Lower leg skin (tissue), 4 donors: ENCODE results near the gene TUG1. TPM values are rescaled to one million over a fixed set of nuclear protein-coding genes. Genes with fewer than 3 reads are reported as not detected.
A peak's percentile ranks its signal among the peaks of the same experiment; 100 is the strongest.

Source experiments
- DNase-seq, 2 donors: peaks; one replicate each; pipeline ENCODE4 v3.0.0-alpha.2; 2019; ENCODE audit warnings: low spot score in 2 of 2
- H3K4me3 ChIP-seq: fragments of 200-600 bp; sonication (generic); 2 replicates; pipeline ENCODE4 v1.5.1; 2017; ENCODE audit warnings: mild to moderate bottlenecking, low read depth; ENCODE audit not compliant: poor library complexity, severe bottlenecking
- CTCF ChIP-seq, 3 donors: fragments of 450-650 bp; IDR thresholded peaks; one replicate each; pipeline ENCODE4 v1.5.1; 2016; ENCODE audit warnings: antibody characterized with exemption in 3 of 3, mild to moderate bottlenecking in 3 of 3, moderate library complexity in 2 of 3
- POLR2A ChIP-seq, 2 donors: fragments of 450-650 bp; IDR thresholded peaks; one replicate each; pipeline ENCODE4 v1.6.1; 2016 to 2017; ENCODE audit warnings: antibody characterized with exemption in 2 of 2, mild to moderate bottlenecking in 1 of 2, moderate library complexity in 1 of 2
- WGBS, 2 donors: methylation state at CpG; one replicate each; pipeline ENCODE4 v1.1.5; 2018; 5-methylcytosine and 5-hydroxymethylcytosine counted together
- intact Hi-C: fragments of 100-400 bp; cut with DNase I; formaldehyde crosslinking; loops from one replicate; pipeline ENCODE4 v1.15.0; 2023; ENCODE audit warnings: low total_unique reads
- total RNA-seq, 4 donors: library from RNA; depleted of rRNA; stranded (reverse); fragments of >200 nt; gene quantifications; one replicate each; pipeline ENCODE4 v1.1.0, GENCODE V29; 2016

TUG1 gene
- total RNA-seq, 4 donors from 2014 or later, result 43.8 to 63.0 (median 50.9) TPM

GRCh38 chr22:30923168-30923900 lies 45.7 kb upstream of the TUG1 start:
- TF ChIP-seq CTCF (IDR thresholded peaks at IDR 0.05), result no peak
- no peak for TF ChIP-seq POLR2A (IDR thresholded peaks at IDR 0.05)
- no peak overlapping the region for H3K4me3 ChIP-seq
- intact Hi-C loops, result loop anchor here (5.0 to 10.0 kb wide), 2 partner anchors 161 to 289 kb away; partner anchors contain the start of gene SLC35E4
- peak in 1 of 2 donors; percentile 59 for DNase-seq
- WGBS, 2 donors, result 87 to 90% methylated on average over 9 of the region's 9 CpGs

GRCh38 chr22:30925667-30926066 lies 43.4 kb upstream of the TUG1 start:
- DNase-seq, result no peak
- TF ChIP-seq POLR2A (IDR thresholded peaks at IDR 0.05) (no peak), CTCF (IDR thresholded peaks at IDR 0.05) (no peak)
- 91 to 94% methylated on average over 5 of the region's 5 CpGs for WGBS, 2 donors
- intact Hi-C loops, result loop anchor here (10.0 kb wide), 1 partner anchor 291 kb away; the partner anchor contains the start of gene SLC35E4
- no peak overlapping the region for H3K4me3 ChIP-seq

GRCh38 chr22:30926706-30927105 lies 42.4 kb upstream of the TUG1 start:
- 83 to 87% methylated on average over 4 of the region's 4 CpGs for WGBS, 2 donors

GRCh38 chr22:30927806-30928205 lies 41.3 kb upstream of the TUG1 start:
- no peak overlapping the region for H3K4me3 ChIP-seq
- intact Hi-C loops, result loop anchor here (10.0 kb wide), 1 partner anchor 293 kb away; the partner anchor contains the start of gene SLC35E4
- WGBS, 2 donors, result 92 to 93% methylated on average over 10 of the region's 10 CpGs
- TF ChIP-seq CTCF (IDR thresholded peaks at IDR 0.05) (no peak), POLR2A (IDR thresholded peaks at IDR 0.05) (no peak)
- DNase-seq, result peak in 1 of 2 donors; percentile 64

More at GRCh38 chr22:30926706-30927105, 42.4 kb upstream of the TUG1 start:
- no peak overlapping the region for H3K4me3 ChIP-seq
- intact Hi-C loops, result loop anchor here (10.0 kb wide), 1 partner anchor 292 kb away; the partner anchor contains the start of gene SLC35E4
- TF ChIP-seq POLR2A (IDR thresholded peaks at IDR 0.05) (no peak), CTCF (IDR thresholded peaks at IDR 0.05) (no peak)
- no peak for DNase-seq

- WGBS, 2 donors, result 93 to 96% methylated on average over 6 of the region's 6 CpGs
- no peak for TF ChIP-seq CTCF (IDR thresholded peaks at IDR 0.05)
- TF ChIP-seq POLR2A (IDR thresholded peaks at IDR 0.05), result no peak
- intact Hi-C loops, result loop anchor here (10.0 kb wide), 1 partner anchor 294 kb away; the partner anchor contains the start of gene SLC35E4
- H3K4me3 ChIP-seq, result no peak overlapping the region
- DNase-seq, result no peak
Observed at GRCh38 chr22:30928401-30928800, 40.7 kb upstream of the TUG1 start.
